Measurements from ENCODE around the gene ARNT2. TPM values are rescaled to one million over a fixed set of nuclear protein-coding genes. Genes with fewer than 3 reads are reported as not detected.
A peak's percentile ranks its signal among the peaks of the same experiment; 100 is the strongest.
"Not testable (repeated sequence)": the region's sequence is repeated elsewhere in the genome, so short reads cannot be mapped to it uniquely, and the experiment has no call there.

Gene ARNT2
- total and polyA plus RNA-seq, 8 donors = 0.58 to 27.4 (median 1.6) TPM

DNA sequence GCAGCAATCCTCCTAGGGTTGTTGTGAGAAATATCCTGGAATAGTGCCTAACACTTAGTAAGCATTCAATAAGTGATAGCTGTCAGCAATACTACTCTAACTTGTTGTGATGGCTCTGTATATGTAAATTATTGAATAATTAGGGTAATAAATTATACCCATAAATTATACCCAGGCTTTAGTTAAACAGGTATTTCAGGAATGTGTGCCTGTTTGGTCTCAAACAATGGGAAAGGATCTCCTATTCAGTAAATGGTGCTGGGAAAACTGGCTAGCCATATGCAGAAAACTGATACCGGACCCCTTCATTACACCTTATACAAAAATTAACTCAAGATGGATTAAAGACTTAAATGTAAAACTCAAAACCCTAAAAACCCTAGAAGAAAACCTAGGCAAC, 14.8 kb upstream of the ARNT2 start:
- Histone ChIP-seq H3K4me1 (no peaks in the 10 kb centered on the region), H3K27ac (no peak overlapping the region), H3K9me3 (peaks cover 0 to 5% (median 0%) of the 10 kb centered on the region in 4 donors), H3K4me3 (no peak overlapping the region), H3K36me3 (no peaks in the 10 kb centered on the region), H3K27me3 (peaks cover 0 to 5% (median 0%) of the 10 kb centered on the region in 3 donors)
- 75 to 94% (median 85%) methylated on average over 1 of the region's 1 CpG for WGBS, 5 donors
- intact Hi-C loops (cut with DNase I; ENCODE audit: low total_unique reads) = no loop called here
- no peak for DNase-seq
- TF ChIP-seq, protein P1, sequence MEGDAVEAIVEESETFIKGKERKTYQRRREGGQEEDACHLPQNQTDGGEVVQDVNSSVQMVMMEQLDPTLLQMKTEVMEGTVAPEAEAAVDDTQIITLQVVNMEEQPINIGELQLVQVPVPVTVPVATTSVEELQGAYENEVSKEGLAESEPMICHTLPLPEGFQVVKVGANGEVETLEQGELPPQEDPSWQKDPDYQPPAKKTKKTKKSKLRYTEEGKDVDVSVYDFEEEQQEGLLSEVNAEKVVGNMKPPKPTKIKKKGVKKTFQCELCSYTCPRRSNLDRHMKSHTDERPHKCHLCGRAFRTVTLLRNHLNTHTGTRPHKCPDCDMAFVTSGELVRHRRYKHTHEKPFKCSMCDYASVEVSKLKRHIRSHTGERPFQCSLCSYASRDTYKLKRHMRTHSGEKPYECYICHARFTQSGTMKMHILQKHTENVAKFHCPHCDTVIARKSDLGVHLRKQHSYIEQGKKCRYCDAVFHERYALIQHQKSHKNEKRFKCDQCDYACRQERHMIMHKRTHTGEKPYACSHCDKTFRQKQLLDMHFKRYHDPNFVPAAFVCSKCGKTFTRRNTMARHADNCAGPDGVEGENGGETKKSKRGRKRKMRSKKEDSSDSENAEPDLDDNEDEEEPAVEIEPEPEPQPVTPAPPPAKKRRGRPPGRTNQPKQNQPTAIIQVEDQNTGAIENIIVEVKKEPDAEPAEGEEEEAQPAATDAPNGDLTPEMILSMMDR (IDR thresholded peaks at IDR 0.05) = no peak
- TF ChIP-seq POLR2A (IDR thresholded peaks at IDR 0.05) (no peak), POLR2AphosphoS5 (IDR thresholded peaks at IDR 0.05) (no peak), EP300 (IDR thresholded peaks at IDR 0.05) (no peak)

DNA sequence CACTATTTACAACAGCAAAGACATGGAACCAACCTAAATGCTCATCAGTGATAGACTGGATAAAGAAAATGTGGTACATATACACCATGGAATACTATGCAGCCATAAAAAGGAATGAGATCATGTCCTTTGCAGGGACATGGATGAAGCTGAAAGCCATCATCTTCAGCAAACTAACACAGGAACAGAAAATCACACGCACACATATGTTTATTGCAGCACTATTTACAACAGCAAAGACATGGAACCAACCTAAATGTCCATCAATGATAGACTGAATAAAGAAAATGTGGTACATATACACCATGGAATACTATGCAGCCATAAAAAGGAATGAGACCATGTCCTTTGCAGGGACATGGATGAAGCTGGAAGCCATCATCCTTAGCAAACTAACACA, 13.2 kb upstream of the ARNT2 start:
- H3K4me1 ChIP-seq; H3K27ac ChIP-seq; H3K4me3 ChIP-seq; intact Hi-C loops (cut with DNase I; ENCODE audit: low total_unique reads); H3K36me3 ChIP-seq; H3K9me3 ChIP-seq; DNase-seq; H3K27me3 ChIP-seq: not testable (repeated sequence)
- WGBS, 5 donors = 85 to 100% (median 97%) methylated on average over 1 of the region's 1 CpG

DNA sequence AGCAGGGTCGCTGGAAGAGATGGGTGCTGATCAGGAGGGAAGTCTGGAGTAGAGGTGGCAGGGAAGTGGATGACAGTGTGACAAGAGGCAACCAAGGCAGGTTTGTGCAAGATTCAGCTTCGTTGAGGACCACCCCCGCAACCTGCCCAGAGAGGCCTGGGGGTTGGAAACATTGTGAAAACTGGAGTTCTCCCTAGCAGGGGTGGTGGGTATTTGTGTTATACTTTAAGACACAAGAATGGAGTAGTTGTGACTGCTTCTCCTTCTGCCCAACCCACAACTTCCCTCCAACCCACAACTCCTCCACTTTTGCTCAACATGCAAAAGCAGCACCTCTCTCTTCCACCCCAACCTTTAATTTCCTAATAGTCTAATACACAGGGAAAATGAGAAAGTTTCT, 8.6 kb upstream of the ARNT2 start:
- 69 to 80% (median 72%) methylated on average over 3 of the region's 3 CpGs for WGBS, 5 donors
- Histone ChIP-seq H3K4me3 (no peak overlapping the region), H3K36me3 (no peaks in the 10 kb centered on the region), H3K4me1 (no peaks in the 10 kb centered on the region), H3K9me3 (peaks cover 0 to 5% (median 0%) of the 10 kb centered on the region in 4 donors), H3K27ac (no peak overlapping the region), H3K27me3 (peaks cover 0 to 12% (median 0%) of the 10 kb centered on the region in 3 donors)
- no peak for DNase-seq
- TF ChIP-seq EP300 (IDR thresholded peaks at IDR 0.05) (no peak), POLR2A (IDR thresholded peaks at IDR 0.05) (no peak), POLR2AphosphoS5 (IDR thresholded peaks at IDR 0.05) (no peak)
- TF ChIP-seq, protein P1 (IDR thresholded peaks at IDR 0.05) = no peak
- intact Hi-C loops (cut with DNase I; ENCODE audit: low total_unique reads) = no loop called here

DNA sequence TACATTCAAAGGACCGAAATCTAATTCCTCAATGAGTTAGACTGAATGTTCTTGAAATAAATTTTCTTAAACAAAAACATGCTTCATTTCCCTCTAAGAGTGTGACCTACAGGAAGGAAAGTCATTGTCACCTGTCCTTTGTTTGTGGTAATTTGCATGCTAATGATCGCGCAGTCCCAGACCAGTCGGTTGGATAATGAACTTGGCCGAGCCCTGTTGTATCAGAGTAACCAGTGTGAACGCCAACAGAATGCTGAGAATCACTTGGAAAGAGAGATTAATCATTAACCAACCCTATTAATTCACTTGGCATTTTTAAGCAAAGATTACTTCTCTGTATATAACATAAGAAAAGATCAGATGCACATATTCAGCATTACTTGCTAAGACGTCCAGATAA, 8.1 kb upstream of the ARNT2 start:
- TF ChIP-seq EP300 (IDR thresholded peaks at IDR 0.05) = no peak
- TF ChIP-seq POLR2AphosphoS5 (IDR thresholded peaks at IDR 0.05) = no peak
- TF ChIP-seq, protein P1 (IDR thresholded peaks at IDR 0.05) = no peak
- no peak for TF ChIP-seq POLR2A (IDR thresholded peaks at IDR 0.05)
- Histone ChIP-seq H3K27me3 (peaks cover 0 to 12% (median 0%) of the 10 kb centered on the region in 3 donors), H3K4me1 (no peaks in the 10 kb centered on the region), H3K36me3 (no peaks in the 10 kb centered on the region), H3K27ac (no peak overlapping the region), H3K4me3 (no peak overlapping the region), H3K9me3 (peaks cover 0 to 2% (median 0%) of the 10 kb centered on the region in 4 donors)
- WGBS, 5 donors = 39 to 62% (median 47%) methylated on average over 7 of the region's 7 CpGs
- intact Hi-C loops (cut with DNase I; ENCODE audit: low total_unique reads) = no loop called here
- DNase-seq = peak in 1 of 2 donors; percentile 26

DNA sequence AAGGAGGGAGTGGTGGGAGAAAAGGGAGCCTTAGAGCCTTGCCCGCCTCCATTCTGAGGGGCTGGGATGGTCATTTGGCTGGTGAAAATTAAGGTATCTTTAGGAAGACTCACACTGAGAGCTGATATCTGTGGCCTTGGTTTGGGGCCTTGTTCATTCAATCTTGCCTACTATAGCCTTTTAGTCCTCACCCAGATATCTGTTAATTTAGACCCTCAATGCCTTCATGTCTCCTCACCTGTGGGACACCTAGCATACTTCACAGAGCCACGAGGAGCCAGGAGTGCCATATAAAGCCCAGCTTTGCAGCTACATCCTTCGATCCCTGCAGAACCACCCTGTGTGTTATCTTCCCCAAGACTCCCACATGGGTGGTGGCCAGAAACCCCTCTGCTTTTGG, 4.7 kb upstream of the ARNT2 start:
- Histone ChIP-seq H3K27me3 (peaks cover 0 to 30% (median 7%) of the 10 kb centered on the region in 3 donors), H3K36me3 (no peaks in the 10 kb centered on the region), H3K9me3 (no peaks in the 10 kb centered on the region), H3K27ac (no peak overlapping the region), H3K4me3 (no peak overlapping the region), H3K4me1 (peaks cover 0 to 12% (median 9%) of the 10 kb centered on the region in 4 donors)
- DNase-seq = no peak
- intact Hi-C loops (cut with DNase I; ENCODE audit: low total_unique reads) = no loop called here
- no peak for TF ChIP-seq POLR2A (IDR thresholded peaks at IDR 0.05)
- TF ChIP-seq EP300 (IDR thresholded peaks at IDR 0.05) = no peak
- TF ChIP-seq POLR2AphosphoS5 (IDR thresholded peaks at IDR 0.05) = no peak
- TF ChIP-seq, protein P1 (IDR thresholded peaks at IDR 0.05) = no peak
- 87 to 96% (median 90%) methylated on average over 3 of the region's 3 CpGs for WGBS, 5 donors
